Memory B cell (primary cell): Measurements from ENCODE around the gene SCNN1A.

ENCODE experiments used
- ATAC-seq: fragments of 150-1000 bp; cut with Tn5 transposase; 2 replicates; pipeline ENCODE4 v1.10.0; 2021; ENCODE audit warnings: low read depth, mild to moderate bottlenecking, moderate library complexity
- DNase-seq, 2 donors: peaks; one replicate each; pipeline ENCODE4 v3.0.0; 2022; ENCODE audit warnings: low spot score in 2 of 2
- H3K27ac Mint-ChIP-seq: one replicate; pipeline ENCODE4 v1.8.0; 2022; ENCODE audit warnings: mild to moderate bottlenecking, moderate library complexity, mixed read lengths
- H3K27me3 Mint-ChIP-seq: one replicate; pipeline ENCODE4 v1.8.0; 2022; ENCODE audit warnings: mixed read lengths
- H3K36me3 Mint-ChIP-seq: one replicate; pipeline ENCODE4 v1.8.0; 2022; ENCODE audit warnings: mild to moderate bottlenecking, mixed read lengths
- H3K4me1 Mint-ChIP-seq: one replicate; pipeline ENCODE4 v1.8.0; 2022; ENCODE audit warnings: mixed read lengths
- H3K4me3 Mint-ChIP-seq: one replicate; pipeline ENCODE4 v1.8.0; 2022; ENCODE audit warnings: mild to moderate bottlenecking, moderate library complexity, mixed read lengths
- H3K9me3 Mint-ChIP-seq: one replicate; pipeline ENCODE4 v1.8.0; 2022; ENCODE audit warnings: mixed read lengths

Gene SCNN1A

DNA sequence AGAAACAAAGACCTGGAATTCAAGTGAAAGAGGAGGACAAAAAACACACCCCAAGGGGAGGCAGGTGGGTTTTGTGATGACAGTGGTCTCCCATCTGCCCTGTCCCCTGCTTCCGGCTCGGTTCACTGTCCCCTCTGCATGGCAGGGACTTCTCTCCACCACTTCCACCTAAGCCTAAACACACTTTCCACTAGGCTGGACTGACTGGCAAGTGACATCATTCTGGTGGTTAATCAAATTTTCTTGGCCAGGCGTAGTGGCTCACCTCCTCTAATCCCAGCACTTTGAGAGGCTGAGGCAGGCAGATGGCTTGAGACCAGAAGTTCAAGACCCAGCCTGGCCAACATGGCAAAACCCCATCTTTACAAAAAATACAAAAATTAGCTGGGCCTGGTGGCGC lies 53.0 kb downstream of the SCNN1A start:
- Mint-ChIP-seq H3K9me3 (no peaks in the 10 kb centered on the region), H3K27ac (no peak overlapping the region), H3K4me1 (peaks cover 16% of the 10 kb centered on the region), H3K27me3 (peaks cover 58% of the 10 kb centered on the region), H3K4me3 (no peak overlapping the region), H3K36me3 (no peaks in the 10 kb centered on the region)
- no peak for ATAC-seq
- no peak for DNase-seq

DNA sequence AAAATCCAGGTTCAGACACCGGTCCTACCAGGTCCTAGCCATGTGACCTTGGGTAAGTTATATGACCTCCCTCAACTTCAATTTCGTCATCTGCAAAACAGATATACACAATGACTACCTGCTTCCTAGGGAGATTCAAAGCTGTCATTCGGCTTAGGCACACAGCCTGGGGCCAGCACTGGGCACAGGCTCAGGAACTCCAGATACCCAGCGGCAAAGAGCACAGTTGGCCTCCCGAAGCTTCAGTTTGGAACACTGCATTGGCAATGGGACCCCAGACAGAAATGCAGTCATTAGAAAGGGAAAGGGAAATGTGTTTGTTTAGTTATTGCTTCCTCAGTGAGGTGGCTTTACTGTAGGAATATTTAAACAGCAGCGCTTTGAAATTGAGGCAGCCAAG lies 53.5 kb downstream of the SCNN1A start:
- H3K27me3 Mint-ChIP-seq, result peaks cover 59% of the 10 kb centered on the region
- no peaks in the 10 kb centered on the region for H3K36me3 Mint-ChIP-seq
- H3K4me3 Mint-ChIP-seq, result no peak overlapping the region
- peaks cover 16% of the 10 kb centered on the region for H3K4me1 Mint-ChIP-seq
- no peak overlapping the region for H3K27ac Mint-ChIP-seq
- ATAC-seq, result no peak
- no peaks in the 10 kb centered on the region for H3K9me3 Mint-ChIP-seq
- no peak for DNase-seq

DNA sequence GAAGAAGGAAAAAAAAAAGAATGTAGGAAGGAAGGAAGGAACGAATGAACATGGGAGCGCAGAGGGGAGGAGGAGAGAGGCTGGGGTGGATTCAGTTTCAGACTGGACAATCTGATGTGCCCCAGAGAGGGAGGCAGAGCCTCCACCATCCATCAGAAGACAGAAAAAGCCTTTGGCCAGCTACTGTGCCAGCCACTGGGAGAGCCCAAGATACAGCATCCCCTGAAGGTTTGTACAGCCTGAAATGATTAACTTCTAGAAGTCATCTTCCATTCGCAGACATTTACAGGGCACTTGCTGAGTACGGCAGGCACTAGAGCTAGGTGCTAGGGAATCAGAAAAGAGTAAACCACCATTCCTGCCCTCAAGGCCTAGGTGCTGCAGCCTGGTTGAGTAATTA lies 55.9 kb downstream of the SCNN1A start:
- Mint-ChIP-seq H3K4me3 (no peak overlapping the region), H3K27ac (no peak overlapping the region), H3K27me3 (peaks cover 45% of the 10 kb centered on the region), H3K4me1 (peaks cover 16% of the 10 kb centered on the region), H3K9me3 (no peaks in the 10 kb centered on the region), H3K36me3 (no peaks in the 10 kb centered on the region)
- DNase-seq (no peak), ATAC-seq (no peak)

DNA sequence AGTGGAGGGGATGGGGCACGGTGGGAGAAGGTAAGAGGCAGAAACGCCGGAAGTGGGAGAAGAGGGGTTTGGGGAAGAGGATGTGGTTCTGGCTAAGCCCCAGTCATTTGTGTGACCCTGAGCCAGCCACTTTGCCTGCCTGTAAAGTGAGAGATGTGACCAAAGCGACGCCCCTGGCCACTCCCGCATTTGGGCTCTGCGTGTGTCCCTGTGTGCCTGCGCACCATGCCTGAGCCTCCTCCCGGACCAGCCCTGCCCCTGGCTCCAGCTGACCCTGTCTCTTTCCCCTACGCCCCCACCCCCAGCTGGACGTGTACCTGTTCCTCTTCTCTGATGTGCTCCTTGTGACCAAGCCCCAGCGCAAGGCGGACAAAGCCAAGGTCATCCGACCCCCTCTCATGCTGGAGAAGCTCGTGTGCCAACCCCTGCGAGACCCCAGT lies 56.9 kb downstream of the SCNN1A start:
- no peak for DNase-seq
- ATAC-seq, result no peak
- Mint-ChIP-seq H3K36me3 (no peaks in the 10 kb centered on the region), H3K27me3 (peaks cover 40% of the 10 kb centered on the region), H3K27ac (no peak overlapping the region), H3K9me3 (no peaks in the 10 kb centered on the region), H3K4me3 (no peak overlapping the region), H3K4me1 (peaks cover 12% of the 10 kb centered on the region)

DNA sequence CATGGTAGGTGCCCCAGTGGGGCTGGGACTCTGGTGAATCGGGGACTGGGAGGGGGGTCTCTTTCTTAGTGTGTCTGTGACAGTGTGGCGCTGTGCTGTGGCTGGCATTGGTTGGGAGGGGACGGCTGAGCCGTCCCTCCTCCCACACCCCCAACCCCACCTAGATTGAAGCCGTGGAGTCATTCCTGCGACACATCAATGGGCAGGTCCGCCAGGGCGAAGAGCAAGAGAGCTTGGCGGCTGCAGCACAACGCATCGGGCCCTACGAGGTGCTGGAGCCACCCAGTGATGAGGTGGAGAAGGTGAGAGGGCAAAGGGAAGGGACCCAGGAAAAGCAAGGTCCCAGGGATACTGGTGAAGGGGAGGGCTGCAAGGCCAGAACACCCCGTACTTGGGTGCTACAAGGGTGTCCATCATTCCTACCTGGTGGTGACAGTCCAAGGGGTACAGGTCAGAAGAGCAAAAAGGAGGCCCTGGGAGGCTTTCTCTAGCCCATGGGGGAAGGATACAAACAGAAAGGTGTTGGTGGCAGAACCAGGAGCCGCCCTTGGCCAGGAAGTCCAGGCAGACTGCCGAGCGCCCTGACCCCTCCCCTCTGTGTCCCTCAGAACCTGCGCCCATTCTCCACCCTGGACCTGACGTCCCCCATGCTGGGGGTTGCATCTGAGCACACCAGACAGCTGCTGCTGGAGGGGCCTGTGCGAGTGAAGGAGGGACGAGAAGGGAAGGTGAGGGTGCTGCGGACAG lies 57.5 kb downstream of the SCNN1A start:
- Mint-ChIP-seq H3K27me3 (peaks cover 38% of the 10 kb centered on the region), H3K4me3 (no peak overlapping the region), H3K4me1 (peaks cover 6% of the 10 kb centered on the region), H3K9me3 (no peaks in the 10 kb centered on the region), H3K36me3 (no peaks in the 10 kb centered on the region), H3K27ac (no peak overlapping the region)
- ATAC-seq (no peak), DNase-seq (no peak)

DNA sequence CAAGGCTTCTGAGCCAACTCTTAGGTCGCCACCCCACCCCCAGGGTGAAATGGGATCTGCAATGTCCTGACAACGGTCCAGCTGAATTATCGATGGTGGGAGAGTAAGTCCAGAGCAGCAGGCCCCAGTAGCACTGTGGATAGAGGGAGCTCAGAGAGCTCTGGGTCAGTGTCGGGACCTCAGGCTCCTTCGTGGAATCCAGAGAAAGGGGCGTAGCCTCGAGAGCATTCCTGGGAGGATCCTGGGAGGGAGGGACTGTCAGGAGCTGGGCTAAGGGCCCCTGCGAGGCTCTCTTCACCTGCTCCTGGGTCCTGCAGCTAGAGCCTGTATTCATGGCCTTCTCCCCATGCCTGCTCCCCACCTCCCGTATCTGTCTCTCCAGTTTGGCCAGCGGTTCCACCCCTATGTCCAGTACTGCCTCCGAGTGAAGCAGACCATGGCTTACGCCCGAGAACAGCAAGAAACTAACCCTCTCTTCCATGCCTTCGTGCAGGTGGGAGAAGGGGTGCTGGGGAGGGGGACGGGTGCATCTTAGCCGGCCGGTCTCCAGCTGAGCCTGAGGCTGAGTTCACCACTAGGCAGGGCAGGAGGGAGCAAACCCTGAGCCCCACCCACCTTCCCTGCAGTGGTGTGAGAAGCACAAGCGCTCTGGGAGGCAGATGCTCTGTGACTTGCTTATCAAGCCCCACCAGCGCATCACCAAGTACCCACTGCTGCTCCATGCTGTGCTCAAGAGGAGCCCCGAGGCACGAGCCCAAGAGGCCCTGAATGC lies 58.3 kb downstream of the SCNN1A start:
- no peaks in the 10 kb centered on the region for H3K9me3 Mint-ChIP-seq
- peaks cover 7% of the 10 kb centered on the region for H3K4me1 Mint-ChIP-seq
- ATAC-seq (no peak), DNase-seq (no peak)
- no peak overlapping the region for H3K27ac Mint-ChIP-seq
- no peaks in the 10 kb centered on the region for H3K36me3 Mint-ChIP-seq
- no peak overlapping the region for H3K4me3 Mint-ChIP-seq
- peaks cover 40% of the 10 kb centered on the region for H3K27me3 Mint-ChIP-seq

DNA sequence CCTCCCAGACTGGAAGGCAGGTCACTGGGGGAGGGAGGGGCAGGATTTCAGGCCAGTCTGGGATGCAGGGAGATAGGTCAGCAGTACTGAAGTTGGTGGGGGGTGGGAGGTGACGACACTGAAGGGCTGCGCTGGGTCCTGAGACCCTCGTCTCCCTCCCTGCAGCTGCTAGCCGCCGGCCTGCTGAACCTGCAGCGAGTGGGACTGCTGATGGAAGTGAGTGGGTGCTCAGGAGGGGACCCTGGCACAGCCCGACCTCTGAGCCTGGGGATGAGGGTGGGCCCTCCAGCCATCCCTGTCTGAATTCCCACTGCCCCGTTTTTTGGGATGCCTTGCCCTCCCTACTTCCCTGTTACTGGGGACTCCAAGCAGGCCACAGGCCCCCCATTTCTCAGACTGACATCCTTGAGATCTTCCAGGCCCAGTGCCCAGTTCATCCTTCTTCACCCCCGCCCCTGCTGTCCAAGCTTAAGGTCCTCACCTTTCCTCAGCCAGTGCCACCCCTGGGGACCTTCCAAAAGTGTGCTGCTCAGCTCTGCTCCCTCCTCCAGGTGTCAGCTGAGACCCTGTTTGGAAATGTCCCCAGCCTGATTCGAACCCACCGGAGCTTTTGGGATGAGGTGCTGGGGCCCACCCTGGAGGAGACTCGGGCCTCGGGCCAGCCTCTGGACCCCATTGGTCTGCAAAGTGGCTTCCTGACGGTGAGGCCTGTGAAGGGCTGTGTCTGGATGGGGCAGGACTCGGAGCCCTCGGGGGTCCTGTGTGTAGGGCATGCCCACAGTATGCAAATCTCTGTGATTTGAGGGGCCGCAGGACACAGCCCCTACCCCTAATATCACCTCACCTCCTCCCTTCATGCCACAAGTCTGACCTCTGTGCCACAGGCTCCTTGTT lies 59.4 kb downstream of the SCNN1A start:
- Mint-ChIP-seq H3K36me3 (no peaks in the 10 kb centered on the region), H3K27ac (no peak overlapping the region), H3K4me3 (no peak overlapping the region)

DNA sequence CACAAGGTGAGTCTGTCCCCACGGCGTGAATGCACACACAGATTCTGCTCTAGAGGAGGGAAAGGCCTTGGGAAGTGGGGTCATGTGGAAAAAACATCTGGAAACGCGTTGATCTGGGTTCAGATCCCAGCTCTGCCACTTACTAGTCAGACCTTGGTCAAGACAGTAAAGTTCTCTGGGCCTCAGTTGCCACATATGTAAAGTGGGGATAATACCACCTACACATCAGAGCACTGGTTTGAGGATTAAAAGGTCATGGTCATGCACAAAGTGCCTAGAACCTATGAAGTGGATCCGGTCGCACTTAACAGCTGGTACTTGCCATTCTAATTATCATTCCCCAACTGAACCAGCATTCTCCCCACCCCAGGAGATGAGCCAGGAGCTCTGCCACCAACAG lies 60.2 kb downstream of the SCNN1A start:
- Mint-ChIP-seq H3K36me3 (no peaks in the 10 kb centered on the region), H3K27me3 (peaks cover 30% of the 10 kb centered on the region), H3K4me3 (no peak overlapping the region), H3K9me3 (no peaks in the 10 kb centered on the region), H3K27ac (no peak overlapping the region), H3K4me1 (peaks cover 7% of the 10 kb centered on the region)
- DNase-seq (no peak), ATAC-seq (no peak)

More for the DNA sequence above, 59.4 kb downstream of the SCNN1A start:
- peaks cover 7% of the 10 kb centered on the region for H3K4me1 Mint-ChIP-seq
- no peak for ATAC-seq
- DNase-seq, result no peak
- no peaks in the 10 kb centered on the region for H3K9me3 Mint-ChIP-seq
- H3K27me3 Mint-ChIP-seq, result peaks cover 34% of the 10 kb centered on the region

DNA sequence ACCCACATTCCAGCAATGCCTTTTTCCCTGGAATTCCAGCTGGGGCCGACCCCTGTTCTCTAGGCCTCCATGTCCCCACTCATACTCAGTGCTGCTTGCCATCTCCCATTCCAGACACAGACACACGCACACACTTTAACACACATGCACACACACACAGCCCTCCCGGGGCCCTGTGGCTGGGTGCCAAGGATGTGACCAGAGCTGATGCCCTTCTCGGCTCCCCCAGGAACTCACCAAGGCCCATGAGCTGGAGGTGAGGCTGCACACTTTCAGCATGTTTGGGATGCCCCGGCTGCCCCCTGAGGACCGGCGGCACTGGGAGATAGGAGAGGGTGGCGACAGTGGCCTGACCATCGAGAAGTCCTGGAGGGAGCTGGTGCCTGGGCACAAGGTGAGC lies 60.6 kb downstream of the SCNN1A start:
- Mint-ChIP-seq H3K4me3 (no peak overlapping the region), H3K9me3 (no peaks in the 10 kb centered on the region), H3K4me1 (peaks cover 7% of the 10 kb centered on the region), H3K36me3 (no peaks in the 10 kb centered on the region), H3K27me3 (peaks cover 27% of the 10 kb centered on the region), H3K27ac (no peak overlapping the region)
- no peak for ATAC-seq
- no peak for DNase-seq

DNA sequence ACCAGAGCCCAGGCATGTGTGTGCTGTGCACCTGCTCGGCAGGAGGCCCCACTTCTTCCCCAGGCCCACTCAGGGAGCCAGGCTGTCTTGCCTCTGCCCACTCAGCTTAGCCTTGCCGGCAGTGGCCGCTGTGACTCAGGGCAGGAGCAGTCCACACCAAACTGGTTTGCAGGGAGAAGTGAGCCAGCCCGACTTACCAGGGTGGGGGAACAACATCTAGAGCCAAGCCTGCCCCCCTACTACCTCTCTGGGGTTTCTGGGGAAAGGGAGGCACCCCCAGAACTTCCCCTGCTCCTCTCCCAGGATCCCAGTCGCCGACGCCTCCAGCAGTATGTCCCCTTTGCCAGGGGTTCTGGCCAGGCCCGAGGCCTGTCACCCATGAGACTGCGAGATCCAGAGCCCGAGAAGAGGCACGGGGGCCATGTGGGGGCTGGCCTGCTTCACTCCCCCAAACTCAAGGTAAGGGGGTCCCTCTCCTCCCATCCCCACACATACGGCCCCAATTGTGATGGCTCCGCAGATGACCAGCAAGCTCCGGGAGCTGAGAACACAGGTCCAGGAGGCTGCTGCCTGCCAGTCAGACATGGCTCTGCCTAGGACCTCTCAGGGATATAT lies 61.9 kb downstream of the SCNN1A start:
- Mint-ChIP-seq H3K36me3 (no peaks in the 10 kb centered on the region), H3K9me3 (no peaks in the 10 kb centered on the region), H3K4me1 (peaks cover 7% of the 10 kb centered on the region), H3K4me3 (no peak overlapping the region), H3K27me3 (peaks cover 24% of the 10 kb centered on the region), H3K27ac (no peak overlapping the region)
- DNase-seq, result no peak
- no peak for ATAC-seq

DNA sequence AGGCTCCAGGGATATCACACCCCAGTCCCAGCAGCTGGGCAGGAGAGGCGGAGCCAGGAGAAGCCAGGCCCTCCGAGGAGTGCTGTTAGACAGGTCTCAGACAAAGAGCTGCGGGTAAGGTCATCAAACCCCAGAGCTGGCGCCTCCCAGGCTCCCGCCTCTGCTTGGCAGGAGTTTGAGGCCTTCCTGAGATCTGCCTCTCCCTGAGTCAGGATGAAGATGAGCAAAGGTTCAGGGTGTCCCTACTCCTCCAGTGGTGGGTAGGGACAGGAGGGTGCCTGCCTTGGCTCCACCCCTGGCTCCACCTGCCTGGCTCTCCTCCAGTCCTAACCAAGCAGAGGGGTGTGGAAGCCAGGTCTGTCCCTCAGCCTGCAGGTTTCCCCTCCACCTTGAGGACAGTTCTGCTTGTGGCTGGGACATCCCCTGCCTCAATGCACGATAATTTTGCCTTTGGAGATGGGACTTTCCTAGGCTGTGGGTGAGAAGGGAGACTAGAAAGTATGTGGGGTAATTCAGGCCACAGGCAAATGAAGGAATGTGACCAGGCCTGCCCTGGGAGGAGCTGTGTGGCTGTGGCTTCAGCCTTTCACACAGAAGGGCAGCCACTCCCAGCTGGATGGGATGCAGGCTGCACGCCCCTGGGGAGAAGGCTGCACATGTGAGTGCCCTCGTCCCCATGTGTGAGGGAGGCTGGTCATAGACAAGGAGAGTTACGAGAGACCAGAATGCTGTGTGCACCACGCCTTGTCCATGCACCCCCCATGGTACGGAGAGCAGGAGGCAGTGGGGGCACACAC lies 62.6 kb downstream of the SCNN1A start:
- peak; percentile 43 for ATAC-seq
- H3K4me1 Mint-ChIP-seq, result peaks cover 3% of the 10 kb centered on the region
- H3K9me3 Mint-ChIP-seq, result no peaks in the 10 kb centered on the region
- H3K4me3 Mint-ChIP-seq, result no peak overlapping the region
- H3K36me3 Mint-ChIP-seq, result no peaks in the 10 kb centered on the region
- no peak for DNase-seq
- H3K27me3 Mint-ChIP-seq, result peaks cover 21% of the 10 kb centered on the region
- no peak overlapping the region for H3K27ac Mint-ChIP-seq

DNA sequence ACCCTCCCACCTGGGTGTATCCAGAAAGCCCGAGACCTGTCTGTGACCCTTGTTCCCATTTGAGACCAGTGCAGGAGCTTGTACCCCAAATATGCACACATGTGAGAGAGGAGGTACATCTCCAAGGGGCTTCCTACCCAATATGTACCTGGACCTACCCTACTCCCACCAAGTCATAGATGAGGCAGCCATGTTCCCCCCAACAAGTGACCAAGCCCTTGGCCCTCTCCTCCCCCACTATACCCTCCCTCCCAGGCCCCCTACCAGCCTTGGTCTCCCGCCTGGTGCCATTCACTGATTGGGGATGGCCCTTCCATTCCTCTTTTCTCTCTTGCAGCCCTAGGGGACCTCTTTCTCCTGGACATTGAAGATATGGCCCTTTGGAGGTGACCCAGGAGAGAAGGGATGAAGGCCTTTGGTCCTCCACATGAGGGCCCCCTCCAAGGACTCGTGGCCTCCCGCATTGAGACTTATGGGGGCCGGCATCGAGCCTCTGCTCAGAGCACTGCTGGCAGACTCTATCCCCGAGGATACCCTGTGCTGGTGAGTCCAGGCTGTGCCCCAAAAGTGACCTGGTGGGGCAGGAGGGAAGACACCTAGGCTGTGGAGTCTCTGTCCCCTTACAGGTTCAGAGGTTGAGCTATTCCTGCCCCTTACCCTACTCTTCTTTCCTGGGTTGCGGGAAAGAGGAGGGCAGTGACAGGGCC lies 63.4 kb downstream of the SCNN1A start:
- ATAC-seq, result no peak
- Mint-ChIP-seq H3K36me3 (no peaks in the 10 kb centered on the region), H3K4me3 (no peak overlapping the region), H3K4me1 (peaks cover 2% of the 10 kb centered on the region), H3K27ac (no peak overlapping the region), H3K9me3 (no peaks in the 10 kb centered on the region), H3K27me3 (peaks cover 19% of the 10 kb centered on the region)
- DNase-seq, result no peak
